Neural cell (in vitro differentiated cells): ENCODE data around the gene FAT2. TPM values are rescaled to one million over a fixed set of nuclear protein-coding genes. Genes with fewer than 3 reads are reported as not detected.

Source experiments
- H2AFZ ChIP-seq: fragments of 200-600, 300-800 bp; sonication (generic), shearing (Covaris generic); 2 replicates; pipeline ENCODE4 v1.6.0; 2014; ENCODE audit warnings: low read depth, mild to moderate bottlenecking, antibody characterized with exemption, low read length, moderate library complexity
- H3F3A ChIP-seq: fragments of 200-600 bp; shearing (Covaris generic); 2 replicates; pipeline ENCODE4 v1.6.1; 2016; ENCODE audit warnings: mild to moderate bottlenecking, moderate library complexity, mixed read lengths, antibody characterized with exemption, low read length; ENCODE audit not compliant: insufficient read depth, poor library complexity, severe bottlenecking
- H3K27ac ChIP-seq: fragments of 200-600, 300-800 bp; sonication (generic), shearing (Covaris generic); 2 replicates; pipeline ENCODE4 v1.5.1; 2014; ENCODE audit warnings: mild to moderate bottlenecking, low read length, moderate library complexity
- H3K27me3 ChIP-seq: fragments of 300-800, 200-600 bp; sonication (generic), shearing (Covaris generic); 2 replicates; pipeline ENCODE4 v1.6.0; 2014; ENCODE audit warnings: mild to moderate bottlenecking, low read depth, low read length, moderate library complexity; ENCODE audit not compliant: insufficient read depth
- H3K36me3 ChIP-seq: fragments of 300-800, 200-600 bp; sonication (generic), shearing (Covaris generic); 2 replicates; pipeline ENCODE4 v1.5.1; 2014; ENCODE audit warnings: mild to moderate bottlenecking, antibody characterized with exemption, low read length, moderate library complexity; ENCODE audit not compliant: insufficient read depth
- H3K4me2 ChIP-seq: fragments of 300-800, 200-600 bp; sonication (generic), shearing (Covaris generic); 2 replicates; pipeline ENCODE4 v1.6.0; 2014; ENCODE audit warnings: mild to moderate bottlenecking, low read length
- H3K4me3 ChIP-seq: fragments of 300-800, 200-600 bp; sonication (generic), shearing (Covaris generic); 2 replicates; pipeline ENCODE4 v1.5.1; 2014; ENCODE audit warnings: mild to moderate bottlenecking, low read length, moderate library complexity
- H3K79me2 ChIP-seq: fragments of 200-600 bp; shearing (Covaris generic); replicated peaks from 2 replicates; pipeline ENCODE4 v1.6.0; 2014; ENCODE audit warnings: mild to moderate bottlenecking, low read length, moderate library complexity; ENCODE audit not compliant: insufficient read depth
- H3K9ac ChIP-seq: fragments of 300-800, 200-600 bp; sonication (generic), shearing (Covaris generic); 2 replicates; pipeline ENCODE4 v1.6.1; 2016; ENCODE audit warnings: mild to moderate bottlenecking, low read length, mixed read lengths
- H3K9me2 ChIP-seq: fragments of 200-600 bp; shearing (Covaris generic); 2 replicates; pipeline ENCODE4 v1.6.1; 2016; ENCODE audit warnings: mild to moderate bottlenecking, low read length, mixed read lengths; ENCODE audit not compliant: insufficient read depth
- H3K9me3 ChIP-seq: fragments of 200-600, 300-800 bp; sonication (generic), shearing (Covaris generic); 2 replicates; pipeline ENCODE4 v1.6.1; 2016; ENCODE audit warnings: mild to moderate bottlenecking, mixed run types, low read length, moderate library complexity, mixed read lengths
- H4K20me1 ChIP-seq: fragments of 200-600 bp; shearing (Covaris generic); 2 replicates; pipeline ENCODE4 v1.6.1; 2016; ENCODE audit warnings: mild to moderate bottlenecking, mixed run types; ENCODE audit not compliant: insufficient read depth
- EP300 ChIP-seq: fragments of 450-650 bp; conservative IDR thresholded peaks from 2 replicates; pipeline ENCODE4 v1.6.1; 2014; ENCODE audit warnings: antibody characterized with exemption, mild to moderate bottlenecking, moderate library complexity; ENCODE audit not compliant: poor library complexity, severe bottlenecking
- EZH2 ChIP-seq: fragments of 200-600, 300-800 bp; shearing (Covaris generic), sonication (generic); IDR thresholded peaks from 2 replicates; pipeline ENCODE4 v1.6.1; 2014; ENCODE audit warnings: antibody characterized with exemption, low read length, borderline replicate concordance, mild to moderate bottlenecking; ENCODE audit not compliant: insufficient read depth, poor library complexity, severe bottlenecking
- MXI1 ChIP-seq: fragments of 450-650 bp; conservative IDR thresholded peaks from 2 replicates; pipeline ENCODE4 v1.6.1; 2014; ENCODE audit warnings: antibody characterized with exemption, mild to moderate bottlenecking; ENCODE audit not compliant: poor library complexity, severe bottlenecking
- POLR2AphosphoS5 ChIP-seq: IDR thresholded peaks from 2 replicates; pipeline ENCODE4 v1.6.1; 2012
- RAD21 ChIP-seq: fragments of 450-650 bp; conservative IDR thresholded peaks from 2 replicates; pipeline ENCODE4 v1.6.1; 2014; ENCODE audit warnings: antibody characterized with exemption, mild to moderate bottlenecking, moderate library complexity
- REST ChIP-seq: IDR thresholded peaks from 2 replicates; pipeline ENCODE4 v1.6.1; 2012; ENCODE audit warnings: borderline replicate concordance
- SMC3 ChIP-seq: fragments of 450-650 bp; conservative IDR thresholded peaks from 2 replicates; pipeline ENCODE4 v1.6.1; 2014; ENCODE audit warnings: antibody characterized with exemption, mild to moderate bottlenecking, moderate library complexity; ENCODE audit not compliant: poor library complexity
- TAF1 ChIP-seq: IDR thresholded peaks from 2 replicates; pipeline ENCODE4 v1.6.1; 2012; ENCODE audit warnings: low read depth
- polyA plus RNA-seq: library from polyadenylated mRNA; depleted of rRNA; stranded (reverse); fragments of >200 nt; gene quantifications from 2 replicates; pipeline ENCODE4 v1.2.3, GENCODE V29; 2014
- TF ChIP-seq, protein P1 (sequence below): fragments of 450-650 bp; IDR thresholded peaks from 2 replicates; pipeline ENCODE4 v1.5.1; 2014; ENCODE audit warnings: antibody characterized with exemption, mild to moderate bottlenecking, moderate library complexity; ENCODE audit not compliant: poor library complexity, severe bottlenecking

Gene FAT2
- polyA plus RNA-seq, 1 donor from 2014 or later = not detected

GRCh38 chr5:151612689-151613427 is 21.7 kb upstream of the FAT2 start:
- no peaks in the 10 kb centered on the region for H3K9me3 ChIP-seq
- no peak overlapping the region for H3K4me2 ChIP-seq
- no peaks in the 10 kb centered on the region for H3F3A ChIP-seq
- no peak overlapping the region for H3K27ac ChIP-seq
- TF ChIP-seq, protein P1, sequence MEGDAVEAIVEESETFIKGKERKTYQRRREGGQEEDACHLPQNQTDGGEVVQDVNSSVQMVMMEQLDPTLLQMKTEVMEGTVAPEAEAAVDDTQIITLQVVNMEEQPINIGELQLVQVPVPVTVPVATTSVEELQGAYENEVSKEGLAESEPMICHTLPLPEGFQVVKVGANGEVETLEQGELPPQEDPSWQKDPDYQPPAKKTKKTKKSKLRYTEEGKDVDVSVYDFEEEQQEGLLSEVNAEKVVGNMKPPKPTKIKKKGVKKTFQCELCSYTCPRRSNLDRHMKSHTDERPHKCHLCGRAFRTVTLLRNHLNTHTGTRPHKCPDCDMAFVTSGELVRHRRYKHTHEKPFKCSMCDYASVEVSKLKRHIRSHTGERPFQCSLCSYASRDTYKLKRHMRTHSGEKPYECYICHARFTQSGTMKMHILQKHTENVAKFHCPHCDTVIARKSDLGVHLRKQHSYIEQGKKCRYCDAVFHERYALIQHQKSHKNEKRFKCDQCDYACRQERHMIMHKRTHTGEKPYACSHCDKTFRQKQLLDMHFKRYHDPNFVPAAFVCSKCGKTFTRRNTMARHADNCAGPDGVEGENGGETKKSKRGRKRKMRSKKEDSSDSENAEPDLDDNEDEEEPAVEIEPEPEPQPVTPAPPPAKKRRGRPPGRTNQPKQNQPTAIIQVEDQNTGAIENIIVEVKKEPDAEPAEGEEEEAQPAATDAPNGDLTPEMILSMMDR = no peak
- no peak for TF ChIP-seq MXI1
- no peak for TF ChIP-seq EP300
- no peak for TF ChIP-seq SMC3
- TF ChIP-seq RAD21 = no peak
- no peak for TF ChIP-seq POLR2AphosphoS5
- no peak for TF ChIP-seq EZH2
- no peak for TF ChIP-seq TAF1
- no peak for TF ChIP-seq REST
- no peaks in the 10 kb centered on the region for H3K9me2 ChIP-seq
- H3K79me2 ChIP-seq = no peaks in the 10 kb centered on the region
- H3K27me3 ChIP-seq = no peaks in the 10 kb centered on the region
- H3K4me3 ChIP-seq = no peak overlapping the region
- H4K20me1 ChIP-seq = no peaks in the 10 kb centered on the region
- no peaks in the 10 kb centered on the region for H3K36me3 ChIP-seq
- no peak overlapping the region for H3K9ac ChIP-seq
- H2AFZ ChIP-seq = peak overlapping the region; percentile 1

DNA sequence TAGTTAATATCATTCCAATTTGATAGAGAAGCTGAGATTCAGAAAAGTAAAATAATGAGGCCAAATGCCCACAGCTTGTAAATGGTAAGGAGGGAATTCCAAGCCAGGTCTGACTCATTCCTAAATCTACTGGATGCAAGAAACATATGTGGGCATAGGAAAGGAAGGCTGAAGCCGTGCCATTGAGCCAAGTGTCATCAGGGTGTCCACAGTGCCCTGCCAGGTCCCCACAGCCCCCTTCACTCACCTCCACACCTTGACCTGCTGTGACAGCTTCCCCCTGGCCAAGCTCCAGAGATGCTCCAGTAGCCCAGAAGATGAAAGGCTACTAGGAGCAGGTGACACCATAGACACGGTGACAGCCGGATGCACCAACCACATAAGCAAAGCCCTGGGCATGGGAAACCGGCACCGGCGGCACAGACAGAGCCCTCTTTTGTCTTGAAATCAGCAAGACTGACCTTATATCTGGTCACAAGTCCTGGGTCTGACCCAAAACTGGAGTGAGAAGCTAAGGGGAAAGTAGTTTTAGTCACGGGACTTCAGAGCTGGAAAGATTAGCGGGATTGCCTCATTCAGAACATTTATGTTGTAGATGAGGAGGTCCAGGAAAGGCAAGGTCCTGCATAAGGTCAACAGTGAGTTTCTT is 20.1 kb upstream of the FAT2 start:
- no peaks in the 10 kb centered on the region for H3K79me2 ChIP-seq
- no peak overlapping the region for H3K9ac ChIP-seq
- H3K36me3 ChIP-seq = no peaks in the 10 kb centered on the region
- H3K9me3 ChIP-seq = no peaks in the 10 kb centered on the region
- no peaks in the 10 kb centered on the region for H4K20me1 ChIP-seq
- H3K27ac ChIP-seq = no peak overlapping the region
- no peaks in the 10 kb centered on the region for H3F3A ChIP-seq
- H3K4me2 ChIP-seq = no peak overlapping the region
- H3K9me2 ChIP-seq = no peaks in the 10 kb centered on the region
- TF ChIP-seq, protein P1 = no peak
- TF ChIP-seq EP300 (no peak), SMC3 (no peak), TAF1 (no peak), MXI1 (no peak), RAD21 (no peak), POLR2AphosphoS5 (no peak), EZH2 (no peak), REST (no peak)
- no peaks in the 10 kb centered on the region for H3K27me3 ChIP-seq
- H2AFZ ChIP-seq = no peak overlapping the region
- H3K4me3 ChIP-seq = no peak overlapping the region
